Panc1 (cell line): Measurements from ENCODE around the gene MPV17L. TPM values are rescaled to one million over a fixed set of nuclear protein-coding genes. Genes with fewer than 3 reads are reported as not detected.
"Not testable (repeated sequence)": the region's sequence is repeated elsewhere in the genome, so short reads cannot be mapped to it uniquely, and the experiment has no call there.

Source experiments
- ATAC-seq: fragments of 200-7000 bp; cut with Tn5 transposase; 2 replicates; pipeline ENCODE4 v1.9.1; 2020; ENCODE audit warnings: mild to moderate bottlenecking, moderate library complexity
- Bru-seq: library from RNA; stranded (reverse); fragments of 400-500 nt; gene quantifications from one replicate; lab custom pipeline; 2021; lab: Mats Ljungman, UMichigan
- BruChase-seq, 2 experiments: library from RNA; stranded (reverse); fragments of 400-500 nt; gene quantifications; one replicate each; lab custom pipeline; 2021; lab: Mats Ljungman, UMichigan
- BruUV-seq: library from RNA; stranded (reverse); fragments of 400-500 nt; replicated peaks from 2 replicates; lab custom pipeline; 2021; lab: Mats Ljungman, UMichigan
- CTCF ChIA-PET: fragments of 300-600 bp; sonication (Branson Sonifier 250); formaldehyde crosslinking; loops from one replicate; lab custom pipeline; 2022; ENCODE audit warnings: antibody characterized with exemption; lab: Charles Lee
- POLR2A ChIA-PET: fragments of 300-600 bp; sonication (Branson Sonifier 250); formaldehyde crosslinking; loops from one replicate; lab custom pipeline; 2022; ENCODE audit warnings: antibody characterized with exemption; lab: Charles Lee
- DNase-seq: peaks from one replicate; pipeline ENCODE4 v3.0.0-alpha.2; 2010; ENCODE audit warnings: low read depth, low spot score
- H3K27ac ChIP-seq: 2 replicates; pipeline ENCODE4 v1.5.1; 2011; ENCODE audit warnings: mild to moderate bottlenecking, low read length, inconsistent platforms
- H3K27me3 ChIP-seq: fragments of 200-500 bp; sonication (Bioruptor generic); 2 replicates; pipeline ENCODE4 v1.6.0; 2014; ENCODE audit warnings: low read length, inconsistent platforms; ENCODE audit not compliant: control insufficient read depth, insufficient read depth
- H3K36me3 ChIP-seq: fragments of 200-500 bp; sonication (Bioruptor generic); 2 replicates; pipeline ENCODE4 v1.5.1; 2014; ENCODE audit warnings: inconsistent platforms, mild to moderate bottlenecking, low read length, moderate library complexity; ENCODE audit not compliant: control insufficient read depth, insufficient read depth
- H3K4me1 ChIP-seq: 2 replicates; pipeline ENCODE4 v1.5.1; 2011; ENCODE audit warnings: inconsistent platforms, mild to moderate bottlenecking, low read length, moderate library complexity; ENCODE audit not compliant: control insufficient read depth, insufficient read depth
- H3K4me3 ChIP-seq, 2 experiments: 2 replicates each; pipeline ENCODE4 v1.5.1; 2011 to 2012; ENCODE audit warnings: low read depth in 2 of 2, low read length in 2 of 2, mild to moderate bottlenecking in 2 of 2, inconsistent platforms in 1 of 2, moderate library complexity in 1 of 2
- H3K9me3 ChIP-seq: fragments of 200-500 bp; sonication (Bioruptor generic); 2 replicates; pipeline ENCODE4 v1.5.1; 2014; ENCODE audit warnings: low read depth, mild to moderate bottlenecking, inconsistent platforms, low read length, moderate library complexity; ENCODE audit not compliant: control insufficient read depth, insufficient read depth
- SIN3A ChIP-seq: IDR thresholded peaks from 2 replicates; pipeline ENCODE4 v1.6.1; 2012; ENCODE audit warnings: low read depth, mild to moderate bottlenecking, low read length, moderate library complexity, borderline replicate concordance; ENCODE audit not compliant: insufficient read depth
- in situ Hi-C: cut with HindIII; loops from 2 replicates; pipeline ENCODE4 v1.10.0; 2016; ENCODE audit warnings: low sequenced_read_pairs, low pct_unique_long_range_greater_than_20kb
- intact Hi-C: fragments of 100-400 bp; cut with micrococcal nuclease; formaldehyde crosslinking; loops from one replicate; pipeline ENCODE4 v1.10.0; 2022; ENCODE audit not compliant: unreplicated experiment
- long read RNA-seq: library from polyadenylated mRNA; unstranded; transcript quantifications from one replicate; pipeline ENCODE4 v2.0.0, GENCODE V29; 2021; ENCODE audit not compliant: unreplicated experiment
- polyA plus RNA-seq: library from polyadenylated mRNA; unstranded; fragments of >200 nt; gene quantifications from one replicate; pipeline ENCODE4 v1.2.1, GENCODE V29; 2012; ENCODE audit warnings: missing spikeins; ENCODE audit not compliant: insufficient read length
- total RNA-seq: library from RNA; stranded (reverse); gene quantifications from one replicate; pipeline ENCODE4 v1.2.1, GENCODE V29; 2021; ENCODE audit not compliant: unreplicated experiment

MPV17L gene
- total RNA-seq: 10.4 TPM
- 3.0 TPM for polyA plus RNA-seq
- percentile 58 among the genes with signal in this experiment for Bru-seq, nascent RNA
- BruChase-seq, experiment 1, labeled RNA remaining after a 2-hour chase: percentile 81 among the genes with signal in this experiment
- percentile 93 among the genes with signal in this experiment for BruChase-seq, experiment 2, labeled RNA remaining after a 6-hour chase
- long read RNA-seq, full-length matches to known transcripts: 2 of 2 reads
- long read RNA-seq, partial matches to known transcripts: 0 of 2 reads
- long read RNA-seq, other reads (novel, unspliced or antisense): 0 of 2 reads

DNA sequence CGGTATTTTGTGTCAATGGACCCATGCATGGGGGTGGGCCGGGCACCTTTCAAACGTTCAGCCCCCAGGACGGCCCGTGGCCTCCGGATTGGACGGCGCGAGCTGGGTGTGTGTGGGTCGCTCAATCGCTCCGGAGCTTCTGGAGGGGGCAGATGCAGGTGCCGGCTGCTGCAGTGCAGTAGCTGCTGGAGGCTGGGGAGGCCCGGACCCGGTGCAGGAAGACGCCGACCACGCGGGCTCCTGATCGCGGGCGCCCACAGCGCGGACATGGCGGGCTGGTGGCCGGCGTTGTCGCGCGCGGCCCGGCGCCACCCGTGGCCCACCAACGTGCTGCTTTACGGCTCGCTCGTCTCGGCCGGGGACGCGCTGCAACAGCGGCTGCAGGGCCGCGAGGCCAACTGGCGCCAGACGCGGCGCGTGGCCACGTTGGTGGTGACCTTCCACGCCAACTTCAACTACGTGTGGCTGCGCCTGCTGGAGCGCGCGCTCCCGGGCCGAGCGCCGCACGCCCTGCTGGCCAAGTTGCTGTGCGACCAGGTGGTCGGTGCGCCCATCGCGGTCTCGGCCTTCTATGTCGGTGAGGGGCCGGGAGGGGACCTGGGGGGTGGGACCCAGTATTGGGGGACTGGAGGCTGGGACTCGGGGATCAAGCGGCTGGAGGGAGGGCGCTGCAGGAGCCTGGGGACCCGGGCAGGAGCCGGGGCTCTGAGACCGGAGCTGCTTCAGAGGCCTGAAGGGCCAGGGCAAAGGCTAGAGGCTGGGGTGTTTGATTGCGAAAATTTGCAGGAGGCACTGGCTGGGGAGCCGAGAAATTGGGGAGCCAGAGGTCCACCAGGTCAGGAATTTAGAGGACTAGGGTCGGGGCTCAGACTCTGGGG, at the start of gene MPV17L:
TSS of gene MPV17L (plus strand) at position 124 of the 878 bp plus-strand sequence. CDS start at position 268, 144 bp downstream.
- H3K9me3 ChIP-seq, CTCF ChIA-PET, intact Hi-C loops, in situ Hi-C loops, BruUV-seq, H3K4me1 ChIP-seq, H3K27me3 ChIP-seq, DNase-seq, H3K36me3 ChIP-seq, POLR2A ChIA-PET: not testable (repeated sequence)
- peak; percentile 99 for ATAC-seq
- H3K4me3 ChIP-seq: peak within 1 kb of the TSS; percentile 60 to 66
- H3K27ac ChIP-seq: peak within 1 kb of the TSS; percentile 26; the same call in 1 of the 2 replicates
- peak; percentile 24; the same call in 1 of the 2 replicates for TF ChIP-seq SIN3A

DNA sequence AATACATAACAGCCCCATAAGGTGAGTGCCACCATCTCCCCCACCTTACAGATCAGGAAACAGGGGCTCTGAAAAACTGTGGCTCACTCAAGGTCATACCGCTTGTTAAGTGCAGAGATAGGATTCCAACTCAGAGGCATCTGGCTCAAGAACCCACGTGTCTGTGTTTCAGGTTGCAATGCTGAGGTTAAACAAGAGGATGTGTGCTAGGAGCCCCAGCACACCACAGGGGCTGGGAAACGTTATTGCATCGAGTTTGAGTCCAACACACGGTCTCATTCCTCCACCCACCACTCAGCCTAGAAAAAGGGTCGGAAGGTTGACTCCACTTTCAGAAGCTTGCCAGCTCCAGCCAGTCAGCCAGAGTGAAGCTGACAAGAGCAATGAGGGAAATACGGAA, 46.8 kb upstream of the MPV17L start:
- H3K36me3 ChIP-seq, H3K27me3 ChIP-seq, H3K9me3 ChIP-seq, CTCF ChIA-PET, DNase-seq, in situ Hi-C loops, intact Hi-C loops, POLR2A ChIA-PET, H3K4me1 ChIP-seq, H3K4me3 ChIP-seq, H3K27ac ChIP-seq, BruUV-seq: not testable (repeated sequence)
- peak; percentile 46; the same call in 1 of the 2 replicates for ATAC-seq

DNA sequence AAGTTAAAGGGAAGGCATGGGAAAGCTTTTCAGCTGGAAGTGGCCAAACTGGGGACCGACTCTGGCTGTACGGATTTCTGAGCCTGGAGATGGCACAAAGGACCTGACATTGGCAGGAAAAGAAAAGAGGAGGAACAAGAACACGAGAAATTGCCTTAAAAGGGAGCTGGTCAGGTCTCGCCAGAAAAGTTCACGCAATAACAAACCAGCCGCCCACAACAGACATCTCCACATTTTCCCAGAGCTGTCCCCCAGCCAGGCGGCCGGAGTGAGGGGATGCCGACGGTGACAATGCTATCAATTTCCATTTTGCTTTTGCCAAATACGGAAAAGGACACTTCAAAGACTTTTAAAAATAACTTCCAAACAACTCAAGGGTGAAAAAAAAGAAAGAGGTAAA, 44.3 kb upstream of the MPV17L start:
- POLR2A ChIA-PET, ATAC-seq, in situ Hi-C loops: not testable (repeated sequence)

DNA sequence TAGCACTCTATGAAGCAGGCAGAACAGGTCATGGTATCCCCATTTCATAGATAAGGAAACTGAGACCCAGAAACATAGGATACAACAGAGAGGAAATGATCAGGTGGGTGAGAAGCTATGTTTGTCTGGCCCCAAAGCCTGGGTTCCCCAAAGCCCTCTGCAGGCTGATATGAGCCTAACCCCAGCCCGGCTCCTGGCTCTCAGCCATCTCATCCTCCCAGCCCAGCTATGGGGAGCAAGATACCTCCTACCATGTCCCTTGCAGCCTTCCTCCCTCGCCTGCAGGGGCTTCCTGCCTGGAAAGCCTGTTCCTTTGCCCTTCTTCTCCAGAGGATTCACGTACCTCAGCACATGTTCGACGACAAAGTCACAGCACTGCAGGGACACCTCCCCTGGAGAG, 43.8 kb upstream of the MPV17L start:
- intact Hi-C loops, in situ Hi-C loops, CTCF ChIA-PET, H3K36me3 ChIP-seq, DNase-seq, H3K27ac ChIP-seq, POLR2A ChIA-PET, BruUV-seq, H3K4me3 ChIP-seq, H3K9me3 ChIP-seq, H3K27me3 ChIP-seq, H3K4me1 ChIP-seq: not testable (repeated sequence)
- 0 out of 2 replicates have a peak, but pooled peaks have one; percentile 47 for ATAC-seq

More for the DNA sequence above, 44.3 kb upstream of the MPV17L start:
- H3K9me3 ChIP-seq, BruUV-seq, intact Hi-C loops, H3K4me3 ChIP-seq, DNase-seq, H3K4me1 ChIP-seq, H3K36me3 ChIP-seq, H3K27me3 ChIP-seq, H3K27ac ChIP-seq, CTCF ChIA-PET: not testable (repeated sequence)

DNA sequence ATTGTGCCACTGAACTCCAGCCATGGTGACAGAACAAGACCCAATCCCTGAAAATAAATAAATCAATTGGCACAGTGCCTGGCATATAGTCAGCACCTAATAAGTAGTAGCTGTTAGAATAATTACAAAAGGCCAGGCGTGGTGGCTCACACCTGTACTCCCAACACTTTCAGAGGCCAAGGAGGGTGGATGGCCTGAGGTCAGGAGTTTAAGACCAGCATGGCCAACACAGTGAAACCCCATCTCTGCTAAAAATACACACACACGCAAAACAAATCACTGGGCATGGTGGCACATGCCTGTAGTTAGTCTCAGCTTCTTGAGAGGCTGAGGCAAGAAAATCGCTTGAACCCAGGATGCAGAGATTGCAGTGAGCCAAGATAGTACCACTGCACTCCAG, 42.7 kb upstream of the MPV17L start:
- H3K9me3 ChIP-seq, H3K27ac ChIP-seq, H3K27me3 ChIP-seq, BruUV-seq, in situ Hi-C loops, H3K4me3 ChIP-seq, CTCF ChIA-PET, POLR2A ChIA-PET, ATAC-seq, intact Hi-C loops, H3K4me1 ChIP-seq, DNase-seq, H3K36me3 ChIP-seq: not testable (repeated sequence)

DNA sequence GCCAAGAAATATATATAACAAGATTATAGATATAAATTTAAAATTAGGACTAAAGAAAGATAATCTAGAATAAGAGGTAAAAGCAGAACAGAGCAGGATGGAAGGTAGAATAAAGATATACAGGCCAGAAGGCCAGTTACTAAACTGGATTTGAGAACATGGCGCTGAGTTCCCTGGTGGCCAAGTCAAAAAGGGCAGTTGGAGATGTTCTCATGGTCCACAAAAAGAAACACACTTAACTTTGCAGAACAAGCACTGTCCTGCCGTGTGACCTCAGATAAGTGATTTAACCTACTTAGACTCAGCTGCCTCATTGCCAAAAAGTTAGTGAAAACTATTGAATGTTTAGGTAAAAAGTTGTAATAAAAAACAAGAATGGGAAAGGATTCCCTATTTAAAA, 40.7 kb upstream of the MPV17L start:
- H3K9me3 ChIP-seq, H3K27me3 ChIP-seq, H3K4me3 ChIP-seq, CTCF ChIA-PET, H3K27ac ChIP-seq, DNase-seq, intact Hi-C loops, in situ Hi-C loops, ATAC-seq, H3K4me1 ChIP-seq, BruUV-seq, POLR2A ChIA-PET, H3K36me3 ChIP-seq: not testable (repeated sequence)

DNA sequence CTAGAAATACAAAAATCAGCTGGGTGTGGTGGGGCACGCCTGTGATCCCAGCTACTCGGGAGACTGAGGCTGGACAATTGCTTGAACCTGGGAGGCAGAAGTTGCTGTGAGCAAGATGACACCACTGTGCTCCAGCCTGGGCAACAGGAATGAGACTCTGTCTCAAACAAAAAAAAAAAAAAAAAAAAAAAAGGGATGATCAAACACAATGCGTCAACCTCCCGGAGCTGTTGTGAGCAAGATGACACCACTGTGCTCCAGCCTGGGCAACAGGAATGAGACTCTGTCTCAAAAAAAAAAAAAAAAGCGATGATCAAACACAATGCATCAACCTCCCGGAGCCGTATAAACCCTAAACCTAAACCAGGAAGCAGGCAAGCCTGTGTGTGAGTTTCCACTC, 38.1 kb upstream of the MPV17L start:
- in situ Hi-C loops, CTCF ChIA-PET, H3K36me3 ChIP-seq, H3K4me1 ChIP-seq, H3K4me3 ChIP-seq, BruUV-seq, intact Hi-C loops, H3K27me3 ChIP-seq, H3K27ac ChIP-seq, H3K9me3 ChIP-seq, ATAC-seq, POLR2A ChIA-PET, DNase-seq: not testable (repeated sequence)
